Endothelial cell of umbilical vein (primary cell): ENCODE results near the gene CD2AP. TPM values are rescaled to one million over a fixed set of nuclear protein-coding genes. Genes with fewer than 3 reads are reported as not detected.

ENCODE experiments used
- BruUV-seq: library from RNA; stranded (reverse); fragments of 400-500 nt; replicated peaks from 2 replicates; lab custom pipeline; 2021; lab: Mats Ljungman, UMichigan
- CTCF ChIA-PET: fragments of 300-600, 350-600 bp; sonication (Branson Sonifier 250); formaldehyde crosslinking; loops from one replicate; lab custom pipeline; 2021; ENCODE audit warnings: antibody characterized with exemption, inconsistent platforms; lab: Charles Lee
- POLR2A ChIA-PET: fragments of 300-600, 350-600 bp; sonication (Branson Sonifier 250); formaldehyde crosslinking; loops from one replicate; lab custom pipeline; 2021; ENCODE audit warnings: antibody characterized with exemption, inconsistent platforms; lab: Charles Lee
- DNase-seq: peaks from one replicate; pipeline ENCODE4 v3.0.0-alpha.2; 2011; ENCODE audit warnings: low read depth, low spot score
- FAIRE-seq: peaks from 2 replicates; lab custom pipeline; 2011; peaks lifted over from hg19 to GRCh38; lab: Jason Lieb, UNC
- H2AFZ ChIP-seq: 2 replicates; pipeline ENCODE4 v1.6.0; 2012; ENCODE audit warnings: low read depth, low read length, control low read depth, inconsistent platforms
- H3K27ac ChIP-seq: 2 replicates; pipeline ENCODE4 v1.5.1; 2011; ENCODE audit warnings: low read depth, mild to moderate bottlenecking, control low read depth, low read length, moderate library complexity; ENCODE audit not compliant: insufficient read depth
- H3K27me3 ChIP-seq, 2 experiments: 2 replicates each; pipeline versions ENCODE4 v1.6.0 to v1.6.1; 2011; ENCODE audit warnings: low read length in 2 of 2, mixed read lengths in 1 of 2; ENCODE audit not compliant: control insufficient read depth in 2 of 2, insufficient read depth in 2 of 2
- H3K36me3 ChIP-seq, 2 experiments: 2 replicates in 1 of 2; 3 replicates in 1 of 2; pipeline ENCODE4 v1.5.1; 2011; ENCODE audit warnings: low read length in 2 of 2, mild to moderate bottlenecking in 1 of 2, moderate library complexity in 1 of 2; ENCODE audit not compliant: control insufficient read depth in 2 of 2, insufficient read depth in 2 of 2; ENCODE audit errors: extremely low read depth in 1 of 2
- H3K4me1 ChIP-seq: 3 replicates; pipeline ENCODE4 v1.5.1; 2011; ENCODE audit warnings: mild to moderate bottlenecking, low read length; ENCODE audit not compliant: control insufficient read depth, insufficient read depth; ENCODE audit errors: extremely low read depth
- H3K4me2 ChIP-seq: 2 replicates; pipeline ENCODE4 v1.6.1; 2011; ENCODE audit warnings: low read length, control low read depth, mixed read lengths; ENCODE audit not compliant: insufficient read depth
- H3K4me3 ChIP-seq, 3 experiments: fragments of 200-600 bp in 1 of 3; sonication (generic), shearing (Covaris generic) in 1 of 3; replicated peaks in 1 of 3; 2 replicates each; pipeline ENCODE4 v1.5.1; 2011 to 2016; ENCODE audit warnings: control low read depth in 3 of 3, low read length in 3 of 3, mild to moderate bottlenecking in 2 of 3, inconsistent platforms in 1 of 3, low read depth in 1 of 3, moderate library complexity in 1 of 3; ENCODE audit not compliant: insufficient read depth in 1 of 3
- H3K79me2 ChIP-seq: 2 replicates; pipeline ENCODE4 v1.6.0; 2012; ENCODE audit warnings: low read length, inconsistent platforms; ENCODE audit not compliant: control insufficient read depth, insufficient read depth
- H3K9ac ChIP-seq: replicated peaks from 2 replicates; pipeline ENCODE3; 2011; ENCODE audit warnings: low read length, control low read depth; ENCODE audit not compliant: insufficient read depth; ENCODE audit errors: extremely low read depth
- H3K9me1 ChIP-seq: replicated peaks from 3 replicates; pipeline ENCODE4 v1.6.0; 2011; ENCODE audit warnings: mild to moderate bottlenecking, low read length; ENCODE audit not compliant: control insufficient read depth, insufficient read depth; ENCODE audit errors: extremely low read depth
- H3K9me3 ChIP-seq: replicated peaks from 2 replicates; pipeline ENCODE4 v1.5.1; 2012; ENCODE audit warnings: low read length, inconsistent platforms; ENCODE audit not compliant: control insufficient read depth, insufficient read depth
- H4K20me1 ChIP-seq: replicated peaks from 2 replicates; pipeline ENCODE3; 2011; ENCODE audit warnings: mild to moderate bottlenecking, low read length; ENCODE audit not compliant: control insufficient read depth, insufficient read depth; ENCODE audit errors: extremely low read depth
- CTCF ChIP-seq, 2 donors: IDR thresholded peaks; 1 replicate in 1 of 2; 2 replicates in 1 of 2; pipeline ENCODE4 v1.5.1; 2011; ENCODE audit warnings: low read length in 2 of 2, mild to moderate bottlenecking in 2 of 2, moderate library complexity in 2 of 2, control low read depth in 1 of 2, inconsistent platforms in 1 of 2, low read depth in 1 of 2; ENCODE audit not compliant: insufficient read depth in 1 of 2; ENCODE audit errors: extremely low read depth in 1 of 2
- EZH2 ChIP-seq: IDR thresholded peaks from 2 replicates; pipeline ENCODE4 v1.6.1; 2012; ENCODE audit warnings: borderline replicate concordance, low read depth, mild to moderate bottlenecking, moderate library complexity, low read length, inconsistent platforms; ENCODE audit not compliant: severe bottlenecking
- FOS ChIP-seq: IDR thresholded peaks from 2 replicates; pipeline ENCODE4 v1.6.1; 2011; ENCODE audit warnings: mild to moderate bottlenecking, low read length, moderate library complexity, borderline replicate concordance; ENCODE audit not compliant: insufficient read depth
- GATA2 ChIP-seq: IDR thresholded peaks from 2 replicates; pipeline ENCODE4 v1.7.0; 2011; ENCODE audit warnings: low read depth, mild to moderate bottlenecking, moderate library complexity, mixed read lengths, low read length; ENCODE audit not compliant: insufficient read length, insufficient read depth
- JUN ChIP-seq: IDR thresholded peaks from 2 replicates; pipeline ENCODE4 v1.6.1; 2011; ENCODE audit warnings: borderline replicate concordance, low read depth; ENCODE audit not compliant: insufficient read length, insufficient read depth
- MYC ChIP-seq: IDR thresholded peaks from one replicate; pipeline ENCODE4 v1.6.1; 2011; ENCODE audit warnings: mild to moderate bottlenecking, low read depth, low read length
- POLR2A ChIP-seq: IDR thresholded peaks from 2 replicates; pipeline ENCODE4 v1.6.1; 2012; ENCODE audit warnings: low read depth, mild to moderate bottlenecking, control low read depth, low read length
- POLR2AphosphoS5 ChIP-seq: IDR thresholded peaks from 2 replicates; pipeline ENCODE4 v1.6.1; 2012; ENCODE audit warnings: low read depth, mild to moderate bottlenecking, control low read depth, low read length, moderate library complexity; ENCODE audit not compliant: insufficient read depth
- dilution Hi-C: fragments of 300-500 bp; cut with MboI; formaldehyde crosslinking; loops from one replicate; pipeline ENCODE4 v1.15.0; 2019; ENCODE audit warnings: low sequenced_read_pairs; ENCODE audit not compliant: extremely low pct_ligation_motif_present
- intact Hi-C: fragments of 100-400 bp; cut with micrococcal nuclease; formaldehyde crosslinking; loops from one replicate; pipeline ENCODE4 v1.10.0; 2022
- polyA plus RNA-seq, 4 experiments: library from polyadenylated mRNA; depleted of rRNA in 3 of 4; stranded (reverse) in 3 of 4; unstranded in 1 of 4; fragments of >200 nt; gene quantifications; 2 replicates each; pipeline versions ENCODE4 v1.2.1 to v1.2.3, GENCODE V29; 2011 to 2012; ENCODE audit warnings: missing spikeins in 1 of 4
- total RNA-seq: library from RNA; stranded (reverse); gene quantifications from 2 replicates; pipeline ENCODE4 v1.2.3, GENCODE V29; 2021
- TF ChIP-seq, protein P1 (sequence below): IDR thresholded peaks from 2 replicates; pipeline ENCODE4 v1.6.1; 2011; ENCODE audit not compliant: insufficient read depth, insufficient read length

The CD2AP gene
- total and polyA plus RNA-seq, 2 donors (not counting 3 experiments of a cell fraction or from before 2014, with no cell fraction given): 4.2 to 39.8 TPM

DNA sequence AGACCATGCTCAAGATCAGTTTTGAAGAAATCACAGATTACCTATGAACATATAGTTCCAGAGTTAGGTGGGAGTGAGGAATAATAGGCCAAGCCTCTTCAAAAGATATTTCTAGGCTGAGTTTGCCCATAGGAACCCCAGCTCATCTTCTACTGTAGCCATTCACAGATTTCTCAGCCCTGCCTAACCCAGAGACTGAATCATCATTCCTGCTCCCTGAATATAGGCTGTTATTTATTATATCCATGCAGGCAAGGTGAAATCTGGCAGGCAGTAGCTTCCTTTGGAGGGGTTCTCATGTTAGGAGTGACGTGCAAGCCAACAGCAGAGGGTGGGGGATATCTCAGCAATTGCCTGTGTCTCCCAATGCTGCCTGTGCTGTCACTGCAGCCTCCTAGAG is 195.2 kb downstream of the CD2AP start:
- no TSS peak for BruUV-seq
- Histone ChIP-seq H3K4me2 (no peak overlapping the region), H4K20me1 (no peaks in the 10 kb centered on the region), H3K9me3 (no peaks in the 10 kb centered on the region), H3K27me3 (no peaks in the 10 kb centered on the region), H3K4me3 (no peak overlapping the region), H2AFZ (no peak overlapping the region), H3K9me1 (no peaks in the 10 kb centered on the region), H3K27ac (no peak overlapping the region), H3K79me2 (no peaks in the 10 kb centered on the region), H3K4me1 (no peaks in the 10 kb centered on the region), H3K9ac (no peak overlapping the region), H3K36me3 (no peaks in the 10 kb centered on the region)
- DNase-seq (no peak), FAIRE-seq (no peak)
- ChIA-PET POLR2A (no interaction called here), CTCF (no interaction called here)
- dilution Hi-C loops: no loop called here
- TF ChIP-seq MYC (no peak), JUN (no peak), CTCF (IDR thresholded peaks at IDR 0.05; ENCODE audit: extremely low read depth in 1 of 2, insufficient read depth in 1 of 2, low read depth in 1 of 2, low read length in 2 of 2) (no peak), POLR2A (no peak), FOS (no peak), POLR2AphosphoS5 (no peak), EZH2 (no peak), GATA2 (no peak)
- TF ChIP-seq, protein P1, sequence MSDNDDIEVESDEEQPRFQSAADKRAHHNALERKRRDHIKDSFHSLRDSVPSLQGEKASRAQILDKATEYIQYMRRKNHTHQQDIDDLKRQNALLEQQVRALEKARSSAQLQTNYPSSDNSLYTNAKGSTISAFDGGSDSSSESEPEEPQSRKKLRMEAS: no peak
- intact Hi-C loops: no loop called here
